GM23248 (cell line): ENCODE measurements around the gene CPTP. TPM values are rescaled to one million over a fixed set of nuclear protein-coding genes. Genes with fewer than 3 reads are reported as not detected.
A peak's percentile ranks its signal among the peaks of the same experiment; 100 is the strongest.

ENCODE experiments used
- DNase-seq: peaks from one replicate; pipeline ENCODE4 v3.0.0-alpha.2; 2015
- H2AFZ ChIP-seq: fragments of 200-600 bp; sonication (generic); 2 replicates; pipeline ENCODE4 v1.6.1; 2016; ENCODE audit warnings: antibody characterized with exemption
- H3F3A ChIP-seq: fragments of 200-600 bp; sonication (generic); 2 replicates; pipeline ENCODE4 v1.6.1; 2016; ENCODE audit warnings: mild to moderate bottlenecking, antibody characterized with exemption, mixed run types; ENCODE audit not compliant: insufficient read depth
- H3K27ac ChIP-seq: fragments of 200-600 bp; sonication (generic); 2 replicates; pipeline ENCODE4 v1.5.1; 2016; ENCODE audit warnings: mild to moderate bottlenecking
- H3K27me3 ChIP-seq: fragments of 200-600 bp; sonication (generic); replicated peaks from 2 replicates; pipeline ENCODE4 v1.6.1; 2016; ENCODE audit warnings: mild to moderate bottlenecking; ENCODE audit not compliant: insufficient read depth
- H3K36me3 ChIP-seq: fragments of 200-600 bp; sonication (generic); 2 replicates; pipeline ENCODE4 v1.6.1; 2016; ENCODE audit warnings: low read depth, mild to moderate bottlenecking
- H3K4me1 ChIP-seq: fragments of 200-600 bp; sonication (generic); 2 replicates; pipeline ENCODE4 v1.6.1; 2016; ENCODE audit warnings: mild to moderate bottlenecking; ENCODE audit not compliant: insufficient read depth
- H3K4me2 ChIP-seq: fragments of 200-600 bp; sonication (generic); one replicate; pipeline ENCODE4 v1.6.1; 2016; ENCODE audit warnings: mild to moderate bottlenecking; ENCODE audit not compliant: unreplicated experiment
- H3K4me3 ChIP-seq: fragments of 200-600 bp; sonication (generic); 2 replicates; pipeline ENCODE4 v1.5.1; 2016; ENCODE audit warnings: mild to moderate bottlenecking
- H3K79me2 ChIP-seq: fragments of 200-600 bp; sonication (generic); 2 replicates; pipeline ENCODE4 v1.6.1; 2016; ENCODE audit warnings: mild to moderate bottlenecking; ENCODE audit not compliant: insufficient read depth
- H3K9ac ChIP-seq: fragments of 200-600 bp; sonication (generic); 2 replicates; pipeline ENCODE4 v1.6.1; 2016; ENCODE audit warnings: mild to moderate bottlenecking
- H3K9me2 ChIP-seq: fragments of 200-600 bp; sonication (generic); 2 replicates; pipeline ENCODE4 v1.6.1; 2016; ENCODE audit warnings: mixed run types, mild to moderate bottlenecking, moderate library complexity; ENCODE audit not compliant: insufficient read depth
- H3K9me3 ChIP-seq: fragments of 200-600 bp; sonication (generic); one replicate; pipeline ENCODE4 v1.6.1; 2017; ENCODE audit warnings: low read depth
- H4K20me1 ChIP-seq: fragments of 200-600 bp; sonication (generic); 2 replicates; pipeline ENCODE4 v1.6.0; 2016; ENCODE audit not compliant: insufficient read depth
- EZH2 ChIP-seq: fragments of 200-600 bp; sonication (generic); IDR thresholded peaks from 2 replicates; pipeline ENCODE4 v1.6.1; 2018; ENCODE audit warnings: antibody characterized with exemption, mild to moderate bottlenecking; ENCODE audit not compliant: insufficient read depth, poor library complexity, severe bottlenecking
- EZH2phosphoT487 ChIP-seq: fragments of 200-600 bp; sonication (generic); IDR thresholded peaks from 2 replicates; pipeline ENCODE4 v1.6.1; 2018; ENCODE audit warnings: antibody characterized with exemption, moderate library complexity, mild to moderate bottlenecking, low read depth; ENCODE audit not compliant: insufficient read depth
- WGBS, 2 experiments: methylation state at CpG; one replicate each; pipeline ENCODE4 v1.1.6; 2015 to 2017; ENCODE audit warnings: low lambda C conversion rate in 2 of 2, low coverage in 1 of 2; ENCODE audit errors: missing lambda C conversion rate in 2 of 2; 5-methylcytosine and 5-hydroxymethylcytosine counted together
- in situ Hi-C: fragments of 300-500 bp; cut with MboI; formaldehyde crosslinking; loops from 2 replicates; pipeline ENCODE4 v1.15.0; 2020
- polyA plus RNA-seq: library from polyadenylated mRNA; unstranded; fragments of >200 nt; fragmentation: Nextera tagmentation; extraction: Ambion mirVana; gene quantifications from 2 replicates; pipeline ENCODE4 v1.2.1, GENCODE V29; 2016
- total RNA-seq: library from RNA; depleted of rRNA; stranded (reverse); fragments of >200 nt; shearing (Covaris generic); gene quantifications from 2 replicates; pipeline ENCODE4 v1.2.3, GENCODE V29; 2014

CPTP gene
- total and polyA plus RNA-seq, 2 experiments from 2014 or later: 28.0 to 30.5 TPM

DNA sequence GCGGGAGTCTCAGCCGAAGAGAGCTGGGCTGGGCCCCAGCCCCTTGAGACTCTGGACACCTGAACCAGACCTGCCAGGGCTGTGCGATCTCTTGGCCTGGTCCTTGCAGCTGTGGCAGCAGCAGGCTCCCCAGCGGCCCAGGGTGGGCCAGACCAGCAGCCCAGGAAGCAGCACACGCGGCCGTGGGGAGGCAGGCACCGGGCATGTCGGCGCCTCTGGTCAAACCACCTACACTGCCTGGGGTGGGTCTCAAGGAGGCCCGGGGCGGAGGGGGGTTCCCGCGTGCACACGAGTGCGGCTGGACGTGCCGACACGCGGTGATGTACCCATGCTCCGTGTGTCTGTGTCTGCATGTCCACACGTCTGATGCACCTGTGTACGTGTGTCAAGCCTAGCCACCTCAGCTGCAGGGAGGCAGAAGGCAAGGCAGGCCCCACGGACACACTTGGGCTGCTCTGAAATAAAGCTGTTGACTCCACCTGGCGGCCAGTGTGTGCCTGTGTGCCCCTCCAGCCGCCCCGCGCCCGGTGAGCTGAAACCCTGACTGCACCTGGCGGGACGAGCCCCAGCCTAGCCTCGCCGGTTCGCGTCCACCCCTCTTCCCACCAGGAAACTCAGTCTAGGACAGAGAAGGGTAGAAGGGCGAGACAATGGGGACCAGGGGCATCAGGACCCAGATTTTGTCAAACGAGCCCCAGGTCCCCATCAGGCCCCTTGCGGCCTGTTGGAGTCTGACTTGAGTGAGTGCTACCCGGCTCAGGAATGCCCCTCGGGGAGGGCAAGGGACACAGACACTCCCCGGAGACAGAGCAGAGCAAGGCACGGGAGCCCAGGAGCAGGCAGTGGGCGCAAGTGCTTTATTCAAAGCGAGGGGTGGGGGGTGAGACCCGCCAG, 32.8 kb upstream of the CPTP start:
- H3K9me2 ChIP-seq: no peaks in the 10 kb centered on the region
- no peaks in the 10 kb centered on the region for H3K36me3 ChIP-seq
- H4K20me1 ChIP-seq: no peaks in the 10 kb centered on the region
- peak; percentile 69 for DNase-seq
- no peaks in the 10 kb centered on the region for H3K9me3 ChIP-seq
- H3K4me3 ChIP-seq: no peak overlapping the region
- no peak overlapping the region for H2AFZ ChIP-seq
- no peaks in the 10 kb centered on the region for H3F3A ChIP-seq
- H3K27ac ChIP-seq: no peak overlapping the region
- in situ Hi-C loops: no loop called here
- WGBS, 2 experiments: 51 to 52% methylated on average over 37 to 44 of the region's 45 CpGs
- H3K79me2 ChIP-seq: no peaks in the 10 kb centered on the region
- no peaks in the 10 kb centered on the region for H3K27me3 ChIP-seq
- H3K4me2 ChIP-seq: no peak overlapping the region
- no peak overlapping the region for H3K9ac ChIP-seq
- no peak for TF ChIP-seq EZH2
- no peak for TF ChIP-seq EZH2phosphoT487
- H3K4me1 ChIP-seq: no peaks in the 10 kb centered on the region

DNA sequence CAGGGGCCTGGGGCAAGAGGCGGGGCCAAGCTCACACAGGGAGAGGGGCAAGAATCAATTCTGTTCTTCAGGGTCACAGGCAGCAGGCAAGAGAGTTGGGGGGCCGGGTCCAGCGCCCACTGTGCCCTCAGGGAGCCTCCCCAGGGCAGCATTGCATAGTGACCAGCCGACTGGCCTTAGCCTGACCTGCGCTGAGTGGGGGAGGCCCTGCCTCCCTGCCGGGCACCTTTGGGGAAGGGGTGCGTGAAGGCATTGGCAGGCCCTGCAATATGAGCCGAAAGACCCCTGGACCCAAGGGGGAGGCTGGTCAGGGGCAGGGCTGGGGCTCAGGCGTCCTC, 32.2 kb upstream of the CPTP start:
- no peak for TF ChIP-seq EZH2phosphoT487
- no peak for TF ChIP-seq EZH2
- Histone ChIP-seq H3K27ac (no peak overlapping the region), H3K79me2 (no peaks in the 10 kb centered on the region), H3K4me1 (no peaks in the 10 kb centered on the region), H3F3A (no peaks in the 10 kb centered on the region), H2AFZ (no peak overlapping the region), H3K36me3 (no peaks in the 10 kb centered on the region), H4K20me1 (no peaks in the 10 kb centered on the region), H3K4me2 (no peak overlapping the region), H3K9me2 (no peaks in the 10 kb centered on the region), H3K9ac (no peak overlapping the region), H3K9me3 (no peaks in the 10 kb centered on the region), H3K4me3 (no peak overlapping the region), H3K27me3 (no peaks in the 10 kb centered on the region)
- no peak for DNase-seq
- in situ Hi-C loops: no loop called here
- 79 to 87% methylated on average over 7 to 9 of the region's 9 CpGs for WGBS, 2 experiments

DNA sequence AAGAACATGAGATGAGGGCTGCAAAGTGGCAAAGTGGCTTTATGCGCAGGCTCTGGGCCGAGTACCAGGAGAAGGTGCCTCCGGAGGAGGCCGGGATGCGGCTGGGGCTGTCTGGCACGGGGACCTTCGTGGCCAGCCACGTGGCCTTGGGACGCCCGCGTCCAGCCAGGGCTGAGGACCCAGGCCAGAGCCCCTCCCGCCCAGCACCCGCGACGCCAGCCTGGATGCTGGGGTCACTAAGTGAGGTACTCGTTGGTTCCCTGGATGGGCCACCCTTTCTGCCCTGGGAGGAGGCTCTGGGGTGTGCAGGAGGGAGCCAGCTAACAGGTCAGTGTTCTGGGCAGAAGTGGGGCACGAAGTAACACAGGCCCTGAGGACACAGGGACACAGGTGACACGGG, 31.8 kb upstream of the CPTP start:
- no peaks in the 10 kb centered on the region for H3K27me3 ChIP-seq
- in situ Hi-C loops: no loop called here
- H3F3A ChIP-seq: no peaks in the 10 kb centered on the region
- H2AFZ ChIP-seq: no peak overlapping the region
- no peaks in the 10 kb centered on the region for H3K79me2 ChIP-seq
- no peak for TF ChIP-seq EZH2phosphoT487
- no peak for TF ChIP-seq EZH2
- no peak overlapping the region for H3K4me3 ChIP-seq
- H3K4me1 ChIP-seq: no peaks in the 10 kb centered on the region
- H3K9me3 ChIP-seq: no peaks in the 10 kb centered on the region
- no peaks in the 10 kb centered on the region for H3K36me3 ChIP-seq
- H3K27ac ChIP-seq: no peak overlapping the region
- no peak for DNase-seq
- WGBS, 2 experiments: 87 to 88% methylated on average over 17 to 18 of the region's 18 CpGs
- no peak overlapping the region for H3K9ac ChIP-seq
- H4K20me1 ChIP-seq: no peaks in the 10 kb centered on the region
- no peaks in the 10 kb centered on the region for H3K9me2 ChIP-seq
- no peak overlapping the region for H3K4me2 ChIP-seq

DNA sequence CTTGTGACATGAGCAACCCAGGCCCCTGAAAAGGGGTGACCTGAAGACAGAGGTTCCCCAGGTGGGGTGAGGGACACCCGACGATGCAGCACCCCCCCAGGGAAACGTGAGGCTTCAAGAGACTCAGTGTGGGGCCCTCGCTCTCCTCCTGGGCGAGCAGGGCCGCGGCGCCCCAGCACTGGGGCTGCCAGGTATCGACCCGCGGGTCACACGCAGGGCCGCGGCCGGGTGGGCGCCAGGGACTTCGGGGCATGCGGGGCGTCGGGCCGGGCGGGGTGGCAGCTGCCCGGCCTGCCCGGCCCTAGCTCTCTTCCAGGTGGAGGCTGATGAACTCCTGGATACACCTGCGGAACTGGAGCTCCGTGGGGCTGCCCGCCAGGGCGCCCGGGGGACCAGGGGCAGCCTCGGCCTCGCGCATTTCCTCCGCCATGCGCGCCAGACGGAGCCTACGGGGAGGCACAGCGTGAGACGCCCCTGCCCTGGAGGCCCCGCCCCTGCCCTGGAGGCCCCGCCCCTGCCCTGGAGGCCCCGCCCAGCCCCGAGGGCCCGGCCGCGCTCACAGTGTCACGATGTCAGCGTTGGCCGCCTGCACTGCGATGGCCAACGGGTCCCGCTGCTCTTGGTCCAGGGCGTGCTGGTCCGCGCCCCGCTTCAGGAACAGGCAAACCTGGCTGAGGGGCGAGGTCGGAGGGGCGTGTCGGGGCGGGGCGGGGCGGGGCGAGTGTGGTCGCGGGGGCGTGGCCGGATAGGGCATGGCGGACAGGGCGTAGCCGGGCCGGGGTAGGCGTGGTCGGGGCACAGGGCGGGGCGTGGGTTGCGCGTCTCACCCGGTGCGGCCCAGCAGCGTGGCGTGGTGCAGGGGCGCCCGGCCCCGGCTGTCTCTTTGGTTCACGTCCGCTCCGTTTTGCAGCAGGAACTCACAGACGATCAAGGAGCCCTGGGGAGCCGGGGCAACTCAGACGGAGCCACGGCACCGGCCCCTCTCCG, 31.0 kb upstream of the CPTP start:
- TF ChIP-seq EZH2 (no peak), EZH2phosphoT487 (no peak)
- H3K9me2 ChIP-seq: no peaks in the 10 kb centered on the region
- H3F3A ChIP-seq: no peaks in the 10 kb centered on the region
- no peak for DNase-seq
- H3K4me3 ChIP-seq: no peak overlapping the region
- no peaks in the 10 kb centered on the region for H3K79me2 ChIP-seq
- no peak overlapping the region for H3K4me2 ChIP-seq
- H3K27me3 ChIP-seq: no peaks in the 10 kb centered on the region
- H3K9me3 ChIP-seq: no peaks in the 10 kb centered on the region
- H3K9ac ChIP-seq: no peak overlapping the region
- no peak overlapping the region for H2AFZ ChIP-seq
- no peaks in the 10 kb centered on the region for H3K36me3 ChIP-seq
- H3K27ac ChIP-seq: no peak overlapping the region
- no peaks in the 10 kb centered on the region for H4K20me1 ChIP-seq
- H3K4me1 ChIP-seq: no peaks in the 10 kb centered on the region
- 81 to 84% methylated on average over 39 to 92 of the region's 94 CpGs for WGBS, 2 experiments
- in situ Hi-C loops: no loop called here
